ENCODE measurements around the gene FAF1.

Gene FAF1

GRCh38 chr1:50503515-50503914 lies 456.6 kb downstream of the FAF1 start:
- H4K20me1 ChIP-seq (ENCODE audit: low read depth, low read length) = no peaks in the 10 kb centered on the region
- H3K4me3 ChIP-seq (ENCODE audit: insufficient read depth, low read length, poor library complexity, severe bottlenecking) = no peak overlapping the region
- no peaks in the 10 kb centered on the region for H3K27me3 ChIP-seq (ENCODE audit: low read length)
- no peaks in the 10 kb centered on the region for H3K9me2 ChIP-seq (replicated peaks; ENCODE audit: insufficient read depth, low read length)
- H3K9ac ChIP-seq (ENCODE audit: low read length) = no peak overlapping the region
- H3K36me3 ChIP-seq (ENCODE audit: low read length) = peaks cover 16% of the 10 kb centered on the region
- H3F3A ChIP-seq (ENCODE audit: insufficient read depth) = no peaks in the 10 kb centered on the region
- H3K9me3 ChIP-seq (ENCODE audit: insufficient read depth, low read length) = no peaks in the 10 kb centered on the region
- no peaks in the 10 kb centered on the region for H3K79me2 ChIP-seq (ENCODE audit: insufficient read depth, low read length)
- no peak for TF ChIP-seq CTCF (IDR thresholded peaks at IDR 0.05; ENCODE audit: insufficient read depth, low read length, poor library complexity, severe bottlenecking)
- no peak for TF ChIP-seq EZH2phosphoT487 (conservative IDR thresholded peaks at IDR 0.05; ENCODE audit: low read length)
- no peak overlapping the region for H3K27ac ChIP-seq (ENCODE audit: low read depth, low read length)
- no peak overlapping the region for H2AFZ ChIP-seq (ENCODE audit: low read depth, low read length, severe bottlenecking)
- no peak overlapping the region for H3K4me2 ChIP-seq (ENCODE audit: low read depth, low read length, poor library complexity, severe bottlenecking)

GRCh38 chr1:50502147-50502546 lies 457.9 kb downstream of the FAF1 start:
- H2AFZ ChIP-seq (ENCODE audit: low read depth, low read length, severe bottlenecking) = no peak overlapping the region
- peak overlapping the region; percentile 50 for H3K27ac ChIP-seq (ENCODE audit: low read depth, low read length)
- H4K20me1 ChIP-seq (ENCODE audit: low read depth, low read length) = no peaks in the 10 kb centered on the region
- H3K9me2 ChIP-seq (replicated peaks; ENCODE audit: insufficient read depth, low read length) = no peaks in the 10 kb centered on the region
- H3K36me3 ChIP-seq (ENCODE audit: low read length) = peaks cover 23% of the 10 kb centered on the region
- no peaks in the 10 kb centered on the region for H3K79me2 ChIP-seq (ENCODE audit: insufficient read depth, low read length)
- H3K9ac ChIP-seq (ENCODE audit: low read length) = no peak overlapping the region
- no peak for TF ChIP-seq EZH2phosphoT487 (conservative IDR thresholded peaks at IDR 0.05; ENCODE audit: low read length)
- no peak for TF ChIP-seq CTCF (IDR thresholded peaks at IDR 0.05; ENCODE audit: insufficient read depth, low read length, poor library complexity, severe bottlenecking)
- no peaks in the 10 kb centered on the region for H3F3A ChIP-seq (ENCODE audit: insufficient read depth)
- peak overlapping the region; percentile 16 for H3K4me2 ChIP-seq (ENCODE audit: low read depth, low read length, poor library complexity, severe bottlenecking)
- H3K9me3 ChIP-seq (ENCODE audit: insufficient read depth, low read length) = peaks cover 6% of the 10 kb centered on the region; the same call in 1 of the 2 replicates
- no peak overlapping the region for H3K4me3 ChIP-seq (ENCODE audit: insufficient read depth, low read length, poor library complexity, severe bottlenecking)
- H3K27me3 ChIP-seq (ENCODE audit: low read length) = no peaks in the 10 kb centered on the region

GRCh38 chr1:50497007-50497406 lies 463.1 kb downstream of the FAF1 start:
- H3K4me2 ChIP-seq (ENCODE audit: low read depth, low read length, poor library complexity, severe bottlenecking) = no peak overlapping the region
- H3K9me3 ChIP-seq (ENCODE audit: insufficient read depth, low read length) = peaks cover 12% of the 10 kb centered on the region; the same call in 1 of the 2 replicates
- H3F3A ChIP-seq (ENCODE audit: insufficient read depth) = no peaks in the 10 kb centered on the region
- H4K20me1 ChIP-seq (ENCODE audit: low read depth, low read length) = no peaks in the 10 kb centered on the region
- no peak for TF ChIP-seq CTCF (IDR thresholded peaks at IDR 0.05; ENCODE audit: insufficient read depth, low read length, poor library complexity, severe bottlenecking)
- TF ChIP-seq EZH2phosphoT487 (conservative IDR thresholded peaks at IDR 0.05; ENCODE audit: low read length) = no peak
- H3K4me3 ChIP-seq (ENCODE audit: insufficient read depth, low read length, poor library complexity, severe bottlenecking) = no peak overlapping the region
- peaks cover 20% of the 10 kb centered on the region for H3K36me3 ChIP-seq (ENCODE audit: low read length)
- no peak overlapping the region for H2AFZ ChIP-seq (ENCODE audit: low read depth, low read length, severe bottlenecking)
- H3K27ac ChIP-seq (ENCODE audit: low read depth, low read length) = no peak overlapping the region
- no peaks in the 10 kb centered on the region for H3K79me2 ChIP-seq (ENCODE audit: insufficient read depth, low read length)
- H3K9ac ChIP-seq (ENCODE audit: low read length) = no peak overlapping the region
- H3K27me3 ChIP-seq (ENCODE audit: low read length) = no peaks in the 10 kb centered on the region
- H3K9me2 ChIP-seq (replicated peaks; ENCODE audit: insufficient read depth, low read length) = no peaks in the 10 kb centered on the region
